KOPT-K1 (cell line): Measurements from ENCODE around the gene MS4A18.

Experiments used
- H3K27ac ChIP-seq: fragments of 200-600 bp; sonication (generic); 2 replicates; pipeline ENCODE4 v1.5.1; 2016; ENCODE audit warnings: antibody characterized with exemption, mild to moderate bottlenecking, low read depth, low read length; ENCODE audit not compliant: poor library complexity, severe bottlenecking
- H3K36me3 ChIP-seq: fragments of 200-600 bp; sonication (generic); 2 replicates; pipeline ENCODE4 v1.5.1; 2017; ENCODE audit warnings: antibody characterized with exemption, mild to moderate bottlenecking, low read length, moderate library complexity; ENCODE audit not compliant: insufficient read depth
- H3K9me3 ChIP-seq: fragments of 200-600 bp; sonication (generic); 2 replicates; pipeline ENCODE4 v1.5.1; 2017; ENCODE audit warnings: antibody characterized with exemption, low read length, mild to moderate bottlenecking; ENCODE audit not compliant: insufficient read depth, poor library complexity, severe bottlenecking

The MS4A18 gene

DNA sequence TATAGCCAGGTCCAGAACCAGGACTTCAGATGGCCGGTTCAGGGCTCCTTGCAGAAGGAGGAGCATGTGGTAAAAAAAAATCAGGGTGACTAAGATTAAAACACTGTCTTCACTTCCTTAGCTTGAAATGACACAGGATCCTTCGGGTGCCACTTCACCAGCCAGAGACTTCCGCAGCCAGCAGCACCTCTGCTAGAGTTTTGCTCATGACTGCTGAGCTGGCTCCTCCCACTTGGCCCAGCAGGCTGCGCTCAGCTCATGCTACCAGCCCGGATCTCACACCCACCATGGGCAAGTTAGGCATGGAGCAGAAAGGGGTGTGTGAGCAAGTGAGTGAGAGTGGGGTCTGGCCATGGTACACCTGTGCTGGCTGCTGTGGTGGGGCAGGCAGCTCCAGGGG is 6.6 kb upstream of the MS4A18 start:
- peaks cover 20% of the 10 kb centered on the region for H3K9me3 ChIP-seq
- H3K27ac ChIP-seq: no peak overlapping the region
- H3K36me3 ChIP-seq: no peaks in the 10 kb centered on the region

DNA sequence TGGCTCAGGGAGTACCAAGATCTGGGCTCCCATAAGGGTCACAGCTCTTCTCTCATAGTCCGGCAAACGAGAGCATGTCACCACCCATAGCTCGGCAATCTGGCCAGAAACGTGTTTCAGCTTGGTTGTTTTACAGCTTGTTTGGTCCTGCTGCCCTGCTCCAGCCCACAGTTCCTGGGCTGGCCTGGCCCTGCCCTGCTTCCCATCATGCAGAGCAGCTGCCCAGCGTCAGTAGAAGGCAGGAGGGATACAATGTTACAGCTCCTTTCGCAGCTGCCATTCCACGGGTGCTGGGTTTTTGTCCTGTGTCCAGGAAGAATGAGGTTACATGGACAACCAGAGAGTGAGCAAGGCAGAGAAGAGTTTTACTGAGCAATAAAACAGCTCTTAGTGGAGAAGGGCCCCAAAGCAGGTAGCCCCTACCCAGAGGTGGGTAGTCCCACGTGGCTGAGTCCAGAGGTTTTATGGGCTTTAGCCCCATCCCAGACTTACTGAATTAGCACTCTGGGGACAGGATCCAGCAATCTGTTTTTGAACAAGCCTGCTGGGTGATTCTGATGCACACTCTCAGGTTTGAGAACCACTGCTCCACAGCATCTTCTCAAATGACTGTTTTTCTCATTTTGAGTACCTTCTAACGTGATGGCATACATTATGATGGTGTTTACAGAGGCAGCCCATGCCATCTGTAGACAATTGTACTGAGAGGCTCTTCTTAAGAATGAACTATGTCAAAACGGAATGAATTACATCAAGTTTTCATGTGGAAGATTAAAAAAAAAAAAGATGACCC is 5.8 kb upstream of the MS4A18 start:
- Histone ChIP-seq H3K36me3 (no peaks in the 10 kb centered on the region), H3K9me3 (peaks cover 20% of the 10 kb centered on the region), H3K27ac (no peak overlapping the region)

DNA sequence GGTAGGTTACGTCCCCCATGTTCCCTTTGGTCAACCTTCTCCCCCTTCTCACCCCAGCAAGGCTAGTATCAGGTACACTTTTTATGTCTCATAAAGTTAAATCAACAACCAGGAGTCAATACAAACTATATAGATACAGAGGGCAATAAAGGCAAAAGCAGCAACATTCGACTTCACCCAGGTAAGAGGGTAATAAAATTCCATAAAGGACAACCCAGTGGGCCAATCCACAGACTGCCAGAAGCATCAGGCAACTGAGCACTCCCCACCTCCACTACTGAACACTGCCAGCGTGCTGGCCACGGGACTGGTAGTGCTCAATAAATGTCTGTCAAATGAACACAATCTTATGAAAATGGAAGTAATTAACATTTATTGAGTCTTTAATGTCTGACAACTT is 5.1 kb upstream of the MS4A18 start:
- Histone ChIP-seq H3K9me3 (peaks cover 20% of the 10 kb centered on the region), H3K27ac (no peak overlapping the region), H3K36me3 (no peaks in the 10 kb centered on the region)

DNA sequence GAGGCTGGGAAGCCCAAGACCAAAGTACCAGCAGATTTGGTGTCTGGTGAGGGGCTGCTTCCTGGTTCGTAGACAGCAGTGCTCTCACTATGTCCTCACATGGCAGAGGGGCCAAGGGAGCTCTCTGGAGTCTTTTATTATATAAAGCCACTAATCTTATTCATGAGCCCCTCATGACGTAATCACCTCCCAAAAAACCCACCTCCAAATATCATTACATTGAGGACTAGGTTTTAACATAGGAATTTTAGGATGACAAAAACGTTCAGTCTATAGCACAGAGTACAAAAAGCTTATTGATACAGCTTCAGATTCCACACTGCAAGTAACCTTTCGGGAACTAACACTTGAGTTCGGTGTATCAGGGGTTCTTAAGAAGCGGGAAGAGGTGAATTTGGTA is 4.1 kb upstream of the MS4A18 start:
- no peak overlapping the region for H3K27ac ChIP-seq
- no peaks in the 10 kb centered on the region for H3K36me3 ChIP-seq
- peaks cover 20% of the 10 kb centered on the region for H3K9me3 ChIP-seq

DNA sequence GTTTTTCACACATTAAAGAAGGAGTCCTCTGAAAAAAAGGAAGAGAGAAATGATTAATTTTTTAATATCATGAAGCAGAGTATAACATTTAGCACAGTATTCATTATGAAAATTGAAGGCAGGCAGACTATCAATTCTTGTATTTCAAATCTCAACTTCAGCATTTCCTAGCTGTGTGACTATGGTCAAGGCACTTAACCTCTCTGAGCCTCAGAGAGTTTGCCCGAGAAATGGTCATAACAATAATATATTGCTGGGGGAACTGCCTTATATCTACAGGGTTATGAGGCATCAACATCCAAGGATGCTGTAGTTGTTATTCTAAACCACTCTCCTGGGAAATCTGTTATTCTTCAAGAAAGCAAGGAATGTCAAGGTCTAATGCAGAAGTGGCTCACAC is 1.1 kb downstream of the MS4A18 start:
- H3K9me3 ChIP-seq: no peaks in the 10 kb centered on the region
- no peaks in the 10 kb centered on the region for H3K36me3 ChIP-seq
- H3K27ac ChIP-seq: no peak overlapping the region

DNA sequence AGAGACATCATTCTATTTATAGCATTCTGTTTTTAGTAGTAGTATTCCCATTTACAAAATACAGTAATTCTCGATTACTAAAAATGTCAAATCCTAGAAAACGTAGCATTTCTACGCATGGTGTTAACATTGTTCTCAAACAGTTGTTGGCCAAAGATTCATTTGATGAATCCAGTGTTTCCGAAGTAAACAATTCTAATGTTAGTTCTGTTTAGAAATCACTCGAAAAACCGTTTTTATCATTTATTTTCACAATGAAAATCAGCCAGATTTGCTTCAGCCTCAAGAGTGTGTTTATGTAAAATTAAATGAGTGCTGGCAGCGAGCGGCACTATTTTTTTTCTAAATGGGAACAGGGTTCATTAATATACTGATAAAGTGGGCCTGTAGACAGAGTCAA is 7.1 kb downstream of the MS4A18 start:
- Histone ChIP-seq H3K9me3 (no peaks in the 10 kb centered on the region), H3K27ac (no peak overlapping the region), H3K36me3 (no peaks in the 10 kb centered on the region)

DNA sequence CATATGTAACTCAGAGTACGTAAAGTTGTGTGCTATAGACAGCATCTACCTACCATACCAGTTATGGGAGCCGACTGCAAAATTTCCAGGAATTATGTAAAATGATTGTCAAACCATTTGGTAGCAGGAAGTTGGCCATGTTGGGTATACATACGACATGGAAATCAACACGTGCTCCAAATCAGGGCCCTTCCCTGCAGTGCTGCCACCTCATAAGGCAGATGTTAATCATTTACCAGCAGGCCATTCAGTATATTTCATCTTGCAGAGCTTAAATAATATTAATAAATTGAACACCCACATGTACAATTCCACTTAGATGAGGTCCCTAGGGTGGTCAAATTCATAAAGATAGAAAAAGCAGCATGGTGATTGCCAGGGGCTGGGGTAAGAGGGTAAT is 9.8 kb downstream of the MS4A18 start:
- no peaks in the 10 kb centered on the region for H3K9me3 ChIP-seq
- no peak overlapping the region for H3K27ac ChIP-seq
- H3K36me3 ChIP-seq: no peaks in the 10 kb centered on the region

DNA sequence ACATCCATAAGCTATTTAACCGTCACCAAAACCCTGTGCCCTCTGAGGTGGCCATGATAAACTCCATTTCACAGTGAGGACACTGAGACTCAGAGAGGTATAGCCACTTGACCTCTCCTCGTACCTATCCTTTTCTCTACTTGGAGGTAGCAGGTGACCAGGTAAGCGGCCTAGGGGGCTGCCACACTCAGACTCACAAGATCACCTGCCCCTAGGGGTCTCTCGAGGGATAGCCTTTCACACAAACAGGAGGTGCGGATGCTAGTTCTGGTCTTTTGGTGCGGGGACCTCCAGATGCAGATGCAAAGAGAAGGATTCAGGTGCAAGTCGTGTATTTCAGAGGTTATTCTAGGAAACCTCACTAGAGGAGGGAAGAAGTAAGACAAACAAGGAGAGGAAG is 14.6 kb downstream of the MS4A18 start:
- Histone ChIP-seq H3K9me3 (no peaks in the 10 kb centered on the region), H3K27ac (no peak overlapping the region), H3K36me3 (no peaks in the 10 kb centered on the region)

DNA sequence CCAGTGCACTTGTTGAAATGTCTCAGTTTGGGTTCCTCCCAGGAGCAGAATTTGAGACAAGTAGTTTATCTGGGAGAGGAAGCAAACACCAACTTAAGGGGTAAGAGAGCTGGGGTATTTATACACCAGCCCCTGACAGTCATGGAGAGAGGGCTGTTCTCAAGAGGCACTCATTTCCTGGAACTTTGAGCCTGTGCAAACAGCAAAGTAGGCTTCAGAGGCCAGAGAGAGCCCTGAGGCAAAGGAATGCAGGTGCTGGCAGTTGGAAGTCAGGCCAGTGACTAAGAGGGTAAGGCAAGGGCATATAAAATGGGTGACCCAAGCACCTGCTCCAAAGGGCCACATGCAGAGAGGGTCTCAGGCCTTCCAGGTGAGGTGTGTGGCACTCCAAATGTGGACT is 16.1 kb downstream of the MS4A18 start:
- H3K27ac ChIP-seq: no peak overlapping the region
- peaks cover 5% of the 10 kb centered on the region for H3K9me3 ChIP-seq
- no peaks in the 10 kb centered on the region for H3K36me3 ChIP-seq

DNA sequence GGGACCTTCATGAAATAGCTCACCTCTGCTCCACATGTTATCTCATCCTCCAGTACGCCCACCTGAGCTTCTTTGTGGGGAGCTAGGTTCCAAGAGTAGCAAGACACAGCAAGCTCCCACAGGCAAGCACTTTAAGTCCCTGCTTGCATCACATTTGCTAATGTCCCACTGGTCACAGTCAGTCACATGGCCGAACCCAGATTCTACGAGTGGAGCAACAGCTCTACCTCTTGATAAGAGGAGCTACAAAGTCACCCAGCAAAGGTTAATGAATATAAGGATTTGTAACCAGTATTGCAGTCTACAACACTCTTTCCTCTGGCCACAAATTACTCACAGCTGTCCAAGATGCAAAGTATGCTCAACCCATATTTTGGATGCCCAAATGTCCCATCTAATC is 16.9 kb downstream of the MS4A18 start:
- Histone ChIP-seq H3K9me3 (peaks cover 5% of the 10 kb centered on the region), H3K27ac (no peak overlapping the region), H3K36me3 (no peaks in the 10 kb centered on the region)

DNA sequence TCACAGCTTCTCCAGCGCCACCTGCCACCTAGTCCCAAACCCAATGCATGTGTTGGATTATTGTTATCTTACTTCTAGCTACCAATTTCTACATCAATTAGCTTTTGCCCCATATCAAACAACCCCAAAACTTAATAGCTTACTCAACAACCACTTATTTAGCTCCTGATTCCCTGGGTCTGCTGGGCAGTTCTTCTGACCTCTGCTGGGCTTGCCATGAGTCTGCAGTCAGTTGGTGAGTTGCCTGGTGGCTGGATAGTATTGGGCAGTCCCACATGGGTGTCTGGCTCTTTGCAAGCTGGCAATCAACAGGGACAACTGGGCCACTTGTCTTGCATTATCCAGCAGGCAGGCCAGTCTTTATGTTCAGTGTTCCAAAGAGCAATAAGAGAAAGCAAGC is 18.5 kb downstream of the MS4A18 start:
- H3K36me3 ChIP-seq: no peaks in the 10 kb centered on the region
- no peak overlapping the region for H3K27ac ChIP-seq
- H3K9me3 ChIP-seq: peaks cover 5% of the 10 kb centered on the region

DNA sequence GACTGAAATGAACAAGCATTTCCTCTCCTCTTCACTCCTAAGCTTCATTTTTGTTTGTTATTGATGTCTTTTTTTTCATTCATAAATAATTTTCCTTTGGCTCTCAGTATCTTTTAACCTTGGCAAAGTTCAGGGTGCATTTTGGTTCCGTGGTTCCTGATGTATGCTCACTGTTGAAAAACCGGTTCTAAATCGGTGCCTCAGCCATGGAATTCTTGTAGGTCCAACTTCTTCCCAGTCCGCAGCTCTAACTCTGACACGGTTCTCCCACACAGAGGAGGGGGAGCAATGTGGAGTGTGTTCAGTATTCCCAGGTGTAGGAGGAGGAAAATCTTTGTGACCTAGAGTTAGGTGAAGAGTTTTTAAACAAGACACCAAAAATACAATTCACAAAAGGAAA is 19.6 kb downstream of the MS4A18 start:
- no peaks in the 10 kb centered on the region for H3K36me3 ChIP-seq
- H3K9me3 ChIP-seq: peaks cover 5% of the 10 kb centered on the region
- H3K27ac ChIP-seq: no peak overlapping the region

DNA sequence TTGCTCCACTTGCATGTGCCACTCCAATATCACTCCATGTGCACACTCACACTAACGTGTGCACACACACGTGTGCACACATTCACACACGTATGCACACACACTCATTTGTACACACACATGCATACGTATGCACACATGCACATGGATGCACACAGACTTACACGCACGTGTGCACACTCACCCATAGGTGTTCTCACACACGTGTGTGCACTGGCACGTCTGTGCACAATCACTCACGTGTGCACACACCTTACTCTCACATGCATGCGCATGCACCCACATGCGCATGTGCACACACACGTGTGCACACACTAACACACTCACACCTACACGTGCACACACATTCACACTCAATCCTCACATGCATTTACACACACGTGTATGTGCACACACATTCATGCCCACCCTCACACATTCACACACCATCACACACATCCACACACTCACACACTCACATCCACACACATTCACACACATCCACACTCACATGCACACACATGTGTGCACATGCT is 22.9 kb downstream of the MS4A18 start:
- Histone ChIP-seq H3K27ac (no peak overlapping the region), H3K9me3 (peaks cover 5% of the 10 kb centered on the region), H3K36me3 (no peaks in the 10 kb centered on the region)

DNA sequence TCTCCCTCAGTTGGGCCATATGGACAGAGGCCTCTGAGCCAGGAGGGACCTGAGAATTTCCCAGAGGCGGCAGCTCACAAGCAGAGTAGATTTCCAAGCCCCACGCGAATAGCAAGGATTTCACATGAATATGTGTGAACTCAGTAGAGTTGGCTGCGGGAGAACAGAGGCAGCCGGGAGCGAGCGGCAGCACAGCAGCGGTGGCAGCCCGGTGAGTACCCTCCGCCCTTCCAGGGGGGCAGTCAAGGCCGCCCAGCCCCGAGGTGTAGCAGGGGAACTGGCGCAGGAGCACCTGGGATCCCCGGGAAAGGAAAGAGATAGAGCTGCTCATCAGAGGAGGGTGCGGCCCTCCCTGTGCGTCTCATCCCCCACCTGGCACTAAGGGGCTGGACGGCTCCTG is 23.7 kb downstream of the MS4A18 start:
- Histone ChIP-seq H3K36me3 (no peaks in the 10 kb centered on the region), H3K9me3 (peaks cover 5% of the 10 kb centered on the region), H3K27ac (no peak overlapping the region)

DNA sequence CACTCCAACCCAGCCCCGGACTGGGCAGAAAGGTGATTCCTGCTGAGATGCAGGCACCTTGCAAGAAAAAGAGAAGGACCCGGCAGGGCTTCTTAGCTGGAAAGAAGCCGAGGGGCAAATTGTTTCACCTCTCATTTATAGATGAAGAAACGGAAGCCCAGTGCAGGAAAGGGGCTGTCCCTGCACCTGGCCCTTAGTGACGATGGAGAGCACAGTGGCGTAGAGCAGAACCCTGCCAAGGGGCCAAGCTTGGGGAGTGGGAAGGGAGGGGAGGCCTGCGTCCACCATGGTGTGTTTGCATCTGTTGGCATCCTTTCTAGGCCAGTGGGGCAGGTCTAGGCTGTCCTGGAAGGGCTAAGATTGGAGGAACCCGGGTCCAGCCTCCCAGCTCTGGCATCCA is 24.3 kb downstream of the MS4A18 start:
- Histone ChIP-seq H3K9me3 (peaks cover 5% of the 10 kb centered on the region), H3K36me3 (no peaks in the 10 kb centered on the region), H3K27ac (no peak overlapping the region)

DNA sequence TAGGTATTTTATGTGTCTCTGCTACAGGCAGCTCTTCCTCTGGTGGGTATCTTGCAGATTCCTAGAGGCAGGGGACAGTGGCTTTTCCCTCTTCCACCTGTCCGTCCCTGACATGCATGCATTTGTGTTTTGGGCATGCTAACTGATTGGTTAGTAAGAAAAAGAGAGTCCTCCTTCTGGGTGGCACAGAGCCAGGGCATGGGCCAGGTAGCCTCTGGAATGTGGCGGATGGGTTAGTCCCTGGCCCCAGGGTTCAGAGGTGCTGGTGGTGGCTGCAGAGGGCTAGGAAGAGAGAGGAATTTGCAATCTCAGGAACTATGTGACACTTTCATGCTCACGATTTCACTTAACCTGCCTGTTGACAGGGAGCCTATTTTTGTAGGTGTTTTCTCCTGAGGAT is 26.4 kb downstream of the MS4A18 start:
- no peaks in the 10 kb centered on the region for H3K9me3 ChIP-seq
- no peaks in the 10 kb centered on the region for H3K36me3 ChIP-seq
- no peak overlapping the region for H3K27ac ChIP-seq
